Keratinocyte (primary cell): Measurements from ENCODE around the gene VWC2L.

Source experiments
- EZH2 ChIP-seq: IDR thresholded peaks from one replicate; pipeline ENCODE4 v1.6.1; 2012; ENCODE audit warnings: inconsistent platforms, mild to moderate bottlenecking, low read length, moderate library complexity
- TF ChIP-seq, protein P1 (sequence below), 3 experiments: IDR thresholded peaks in 1 of 3; conservative IDR thresholded peaks in 1 of 3; optimal IDR thresholded peaks in 1 of 3; 2 replicates in 2 of 3; 3 replicates in 1 of 3; pipeline versions ENCODE3 to v1.5.1; 2011; ENCODE audit warnings: low read length in 3 of 3, mild to moderate bottlenecking in 3 of 3, moderate library complexity in 2 of 3, control low read depth in 1 of 3, inconsistent platforms in 1 of 3; ENCODE audit not compliant: insufficient read depth in 2 of 3; ENCODE audit errors: extremely low read depth in 1 of 3

DNA sequence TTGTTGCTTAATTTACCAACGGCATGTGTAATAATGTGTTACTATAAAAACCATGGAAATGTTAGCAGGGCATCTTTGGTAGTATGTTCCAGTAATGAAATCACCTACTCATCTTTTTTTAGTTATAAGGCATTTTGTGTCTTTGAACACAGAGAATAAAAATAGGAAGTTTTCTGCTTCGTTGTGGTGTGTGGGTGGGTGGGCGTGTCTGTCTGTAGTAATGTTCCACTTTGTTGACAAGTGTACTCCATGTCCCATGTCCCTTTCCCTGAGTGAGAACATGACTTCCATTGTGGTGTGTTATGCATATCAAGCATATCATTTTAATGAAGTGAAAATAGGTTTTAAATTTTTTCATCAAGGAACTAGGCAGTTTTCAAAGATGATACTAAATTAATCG lies 149.3 kb downstream of the VWC2L start:
- TF ChIP-seq, protein P1, sequence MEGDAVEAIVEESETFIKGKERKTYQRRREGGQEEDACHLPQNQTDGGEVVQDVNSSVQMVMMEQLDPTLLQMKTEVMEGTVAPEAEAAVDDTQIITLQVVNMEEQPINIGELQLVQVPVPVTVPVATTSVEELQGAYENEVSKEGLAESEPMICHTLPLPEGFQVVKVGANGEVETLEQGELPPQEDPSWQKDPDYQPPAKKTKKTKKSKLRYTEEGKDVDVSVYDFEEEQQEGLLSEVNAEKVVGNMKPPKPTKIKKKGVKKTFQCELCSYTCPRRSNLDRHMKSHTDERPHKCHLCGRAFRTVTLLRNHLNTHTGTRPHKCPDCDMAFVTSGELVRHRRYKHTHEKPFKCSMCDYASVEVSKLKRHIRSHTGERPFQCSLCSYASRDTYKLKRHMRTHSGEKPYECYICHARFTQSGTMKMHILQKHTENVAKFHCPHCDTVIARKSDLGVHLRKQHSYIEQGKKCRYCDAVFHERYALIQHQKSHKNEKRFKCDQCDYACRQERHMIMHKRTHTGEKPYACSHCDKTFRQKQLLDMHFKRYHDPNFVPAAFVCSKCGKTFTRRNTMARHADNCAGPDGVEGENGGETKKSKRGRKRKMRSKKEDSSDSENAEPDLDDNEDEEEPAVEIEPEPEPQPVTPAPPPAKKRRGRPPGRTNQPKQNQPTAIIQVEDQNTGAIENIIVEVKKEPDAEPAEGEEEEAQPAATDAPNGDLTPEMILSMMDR (optimal IDR thresholded peaks at IDR 0.05 in 1 of 3, IDR thresholded peaks at IDR 0.05 in 1 of 3, conservative IDR thresholded peaks at IDR 0.05 in 1 of 3; ENCODE audit: extremely low read depth in 1 of 3, insufficient read depth in 2 of 3, low read length in 3 of 3), result no peak
- no peak for TF ChIP-seq EZH2
